ENCODE measurements around the gene SLC6A9.

Gene SLC6A9

DNA sequence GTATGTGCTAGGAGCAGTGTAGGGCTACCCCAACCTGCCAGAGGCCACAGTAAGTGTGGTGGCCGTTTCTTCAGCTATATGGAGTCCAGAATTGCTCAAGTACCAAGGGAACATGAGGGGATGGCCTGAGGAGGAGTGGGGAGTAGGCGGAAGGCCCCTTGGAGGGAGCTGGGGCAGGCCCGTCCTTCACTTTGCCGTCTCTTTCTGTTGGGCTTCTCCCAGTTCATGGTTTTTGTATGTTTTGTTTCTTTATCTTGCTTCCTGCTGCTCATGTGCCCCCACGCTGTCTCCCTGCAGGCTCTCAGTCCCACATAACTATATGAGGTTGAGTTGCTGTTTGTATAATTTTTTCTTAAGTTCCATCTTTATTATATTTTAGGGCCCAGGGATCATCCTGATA lies 67.4 kb downstream of the SLC6A9 start:
- DNase-seq = no peak

DNA sequence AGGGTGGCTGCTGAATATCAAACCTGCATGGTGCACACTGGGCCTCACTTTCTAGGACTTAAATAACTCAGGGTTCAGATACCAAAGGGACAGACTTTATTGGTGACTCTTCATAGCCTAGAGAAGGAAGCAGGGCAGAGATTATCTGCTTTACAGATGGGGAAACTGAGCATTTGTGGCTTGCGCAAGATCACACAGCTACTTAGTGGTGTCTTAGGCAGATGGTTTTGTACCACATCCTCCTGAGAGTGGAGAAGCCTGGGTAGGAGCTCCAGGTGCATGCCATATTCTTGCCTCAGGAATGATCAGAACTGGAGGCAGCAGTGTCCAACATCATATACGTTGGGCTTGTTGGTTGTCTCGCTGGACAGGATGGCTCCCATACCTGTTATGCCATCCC lies 68.3 kb downstream of the SLC6A9 start:
- DNase-seq = no peak

DNA sequence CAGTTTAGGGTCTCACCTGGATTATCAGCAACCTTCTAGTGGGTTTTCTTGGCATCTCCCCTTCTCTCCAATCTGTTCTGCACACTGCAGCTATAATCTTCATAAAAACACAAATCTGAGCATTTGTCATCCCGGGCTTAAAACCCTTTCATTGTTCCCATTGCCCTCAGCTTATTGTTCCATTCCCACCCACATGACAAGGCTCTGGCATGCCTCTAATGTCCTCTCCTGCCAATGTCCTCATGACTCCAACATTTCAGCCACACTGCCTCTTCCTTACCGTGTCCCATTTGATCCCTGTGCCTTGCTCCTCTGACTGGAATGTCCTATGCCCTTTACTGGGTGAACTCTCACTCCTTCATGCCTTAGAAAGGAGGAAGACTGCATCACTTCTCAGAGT lies 68.9 kb downstream of the SLC6A9 start:
- DNase-seq = no peak

DNA sequence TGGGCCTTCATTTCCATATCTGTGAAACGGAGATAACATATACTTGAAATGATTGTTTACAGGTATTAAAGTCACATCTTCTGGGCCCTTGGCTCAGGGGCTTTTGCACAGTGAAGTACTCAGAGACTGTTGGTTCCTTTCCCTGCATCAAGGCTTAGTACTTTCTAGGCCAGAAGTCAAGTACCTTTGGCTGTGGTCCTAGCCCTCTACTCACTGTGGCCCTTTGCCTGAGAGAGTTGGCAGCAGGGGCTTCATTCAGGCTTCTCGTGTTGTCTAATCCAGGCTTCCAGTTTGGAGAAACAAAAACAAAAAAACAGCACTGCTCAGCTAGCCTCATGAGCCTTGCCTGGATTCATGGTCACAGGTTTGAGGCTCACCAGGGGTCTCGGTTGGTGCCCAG lies 69.6 kb downstream of the SLC6A9 start:
- DNase-seq = no peak

DNA sequence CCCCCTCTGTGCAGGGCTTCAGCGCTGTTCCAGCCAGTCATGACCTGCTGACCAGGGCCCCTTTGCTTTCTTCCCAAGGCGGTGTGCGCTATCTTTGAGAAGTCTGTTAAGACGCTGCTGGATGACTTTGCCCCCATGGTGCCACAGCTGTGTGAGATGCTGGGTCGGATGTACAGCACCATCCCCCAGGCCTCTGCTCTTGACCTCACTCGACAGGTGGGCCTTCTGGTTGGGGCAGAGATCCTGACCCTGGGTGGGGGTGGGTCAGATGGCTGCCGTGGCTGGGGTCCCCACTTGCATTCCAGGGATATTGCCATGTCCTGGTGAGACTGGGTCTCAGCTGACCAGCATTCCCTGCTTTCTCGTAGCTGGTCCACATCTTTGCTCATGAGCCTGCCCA lies 70.5 kb downstream of the SLC6A9 start:
- no peak for DNase-seq

DNA sequence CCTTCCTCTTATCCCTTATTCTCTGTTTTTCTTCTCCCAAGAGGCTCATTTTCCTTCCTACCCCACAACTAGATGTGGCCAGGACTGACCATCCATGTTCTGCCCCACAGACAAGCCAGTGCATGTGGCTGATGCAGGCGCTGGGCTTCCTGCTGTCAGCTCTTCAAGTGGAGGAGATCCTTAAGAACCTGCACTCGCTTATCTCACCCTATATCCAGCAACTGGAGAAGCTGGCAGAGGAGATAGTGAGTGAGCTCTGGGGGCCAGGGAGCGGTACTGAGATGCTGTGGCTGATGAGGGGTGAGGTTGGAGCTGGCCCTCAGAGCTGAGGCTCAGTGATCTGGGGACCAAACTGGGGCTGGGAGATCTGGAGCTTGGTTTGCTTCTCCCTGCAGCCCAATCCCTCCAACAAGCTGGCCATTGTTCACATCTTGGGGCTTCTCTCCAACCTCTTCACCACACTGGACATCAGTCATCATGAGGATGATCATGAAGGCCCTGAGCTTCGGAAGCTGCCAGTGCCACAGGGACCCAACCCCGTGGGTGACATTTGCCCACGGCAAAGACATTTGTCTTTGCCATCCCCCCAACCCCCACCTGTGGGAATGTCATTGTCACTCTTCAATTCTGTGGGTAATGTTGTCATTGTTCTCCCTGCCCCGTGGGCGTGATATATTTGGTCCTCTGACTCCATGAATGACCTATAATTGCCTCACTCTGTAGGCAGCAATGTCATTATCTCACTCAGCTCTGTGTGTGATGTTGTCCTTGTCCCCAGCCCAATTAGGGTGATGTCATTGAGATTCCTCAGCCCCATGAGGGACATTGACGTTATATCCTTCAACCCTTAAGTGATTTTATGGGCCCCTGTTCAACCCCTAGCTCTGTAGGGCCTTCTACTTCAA lies 72.7 kb downstream of the SLC6A9 start:
- DNase-seq = no peak

DNA sequence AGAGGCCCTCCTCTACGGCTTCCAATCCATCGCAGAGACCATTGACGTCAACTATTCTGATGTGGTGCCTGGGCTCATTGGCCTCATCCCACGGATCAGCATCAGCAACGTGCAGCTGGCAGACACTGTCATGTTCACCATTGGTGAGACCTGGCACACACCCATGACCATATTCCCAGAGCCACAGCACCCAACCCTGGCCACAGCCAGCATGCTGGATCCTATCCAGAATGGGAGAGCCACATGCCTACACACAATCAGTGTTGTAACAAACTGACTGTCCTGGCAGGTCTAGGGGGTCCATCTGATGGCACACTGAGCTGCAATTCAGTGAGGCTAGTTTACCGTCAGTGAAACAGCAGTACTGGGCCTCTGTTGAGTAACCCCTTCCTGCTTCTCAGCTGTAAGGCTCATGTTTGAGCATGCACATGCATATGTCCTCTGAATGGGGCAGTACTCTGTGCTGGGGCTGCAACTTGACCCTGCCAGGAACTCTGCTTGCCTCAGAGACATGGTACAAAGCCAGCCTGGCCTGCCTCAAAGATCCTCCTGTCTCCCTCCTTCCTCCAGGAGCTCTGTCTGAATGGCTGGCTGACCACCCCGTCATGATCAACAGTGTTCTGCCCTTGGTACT lies 73.7 kb downstream of the SLC6A9 start:
- DNase-seq = no peak

DNA sequence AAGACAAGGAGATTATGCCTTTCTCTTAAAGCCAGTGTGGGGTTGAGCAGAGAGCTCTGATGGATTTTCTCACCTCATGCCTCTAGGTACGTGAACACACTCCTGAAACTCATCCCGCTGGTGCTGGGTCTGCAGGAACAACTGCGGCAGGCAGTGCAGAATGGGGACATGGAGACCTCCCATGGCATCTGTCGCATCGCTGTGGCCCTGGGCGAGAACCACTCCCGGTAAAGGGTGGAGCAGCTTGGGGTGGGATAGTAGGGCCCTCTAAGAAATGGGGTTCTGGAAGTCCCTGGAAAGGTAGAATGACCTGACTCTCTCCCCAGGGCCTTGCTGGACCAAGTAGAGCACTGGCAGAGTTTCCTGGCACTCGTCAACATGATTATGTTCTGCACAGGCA lies 75.0 kb downstream of the SLC6A9 start:
- DNase-seq = no peak

DNA sequence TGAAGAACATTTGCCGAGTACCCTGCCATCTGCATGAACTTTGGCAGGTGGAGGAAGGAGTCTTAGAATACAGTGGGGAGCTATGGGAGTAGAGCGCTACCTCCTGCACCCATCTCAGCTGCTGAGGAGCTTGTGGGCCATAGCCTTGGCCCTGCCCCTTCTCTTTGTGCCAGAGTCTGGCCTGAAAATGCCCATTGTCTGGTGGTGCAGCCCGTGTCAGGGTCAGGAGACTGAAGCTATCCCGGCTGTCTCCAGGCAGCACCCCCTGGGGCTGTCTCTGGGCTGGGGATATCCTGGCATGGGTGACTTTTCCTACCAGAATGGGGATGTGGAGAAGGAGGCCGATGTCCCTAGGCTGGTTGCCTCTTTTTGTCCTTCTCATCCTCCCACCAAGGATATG lies 77.2 kb downstream of the SLC6A9 start:
- DNase-seq = no peak

DNA sequence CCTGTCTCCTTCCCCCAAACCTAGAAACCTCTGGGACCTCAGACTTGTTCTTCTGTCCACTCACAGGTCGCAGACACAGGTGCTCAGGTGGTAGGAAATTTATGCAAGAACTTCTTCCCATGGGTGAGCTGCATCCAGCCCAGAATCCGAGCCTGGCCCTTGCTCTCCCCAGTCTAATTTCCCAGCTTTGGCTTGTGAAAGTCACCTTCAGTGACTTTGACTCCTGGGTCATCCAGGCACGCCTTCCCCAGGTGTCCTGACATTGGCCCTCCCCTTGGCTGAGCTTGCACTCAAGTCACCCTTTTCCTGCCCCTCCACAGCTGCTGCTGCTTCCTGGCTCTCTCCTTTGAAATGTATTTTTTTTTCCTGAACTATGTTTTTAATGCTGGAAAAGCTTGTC lies 77.9 kb downstream of the SLC6A9 start:
- no peak for DNase-seq

DNA sequence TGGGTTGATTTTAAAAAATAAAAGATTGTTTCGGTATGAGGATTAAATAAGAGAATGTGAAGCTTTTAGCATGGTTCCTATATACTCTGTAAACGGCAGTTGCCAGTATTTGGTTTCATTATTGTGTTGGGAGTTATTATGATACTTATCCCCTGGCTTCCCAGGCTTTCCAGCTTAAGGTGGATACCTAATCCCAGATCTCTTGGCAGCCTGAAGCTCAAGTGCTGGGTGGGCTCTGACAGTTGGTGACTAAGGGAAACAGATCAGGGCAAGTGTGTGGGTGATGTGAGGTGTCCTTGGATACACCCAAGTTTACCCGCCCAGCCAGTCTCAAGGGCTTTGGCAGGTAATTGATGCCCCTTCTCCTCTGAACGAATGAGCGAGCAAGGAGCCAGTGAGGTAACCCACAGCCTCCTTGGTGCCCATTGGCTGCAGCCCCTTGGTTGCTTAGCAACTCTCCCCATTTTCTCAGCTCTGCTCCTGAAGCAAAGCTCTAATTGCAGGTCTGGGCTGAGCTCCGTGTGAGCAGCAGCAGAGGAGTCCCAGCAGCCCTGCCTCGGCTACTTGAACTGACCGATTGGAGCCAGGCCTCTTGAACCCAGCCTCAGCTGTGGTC lies 78.4 kb downstream of the SLC6A9 start:
- DNase-seq = no peak

DNA sequence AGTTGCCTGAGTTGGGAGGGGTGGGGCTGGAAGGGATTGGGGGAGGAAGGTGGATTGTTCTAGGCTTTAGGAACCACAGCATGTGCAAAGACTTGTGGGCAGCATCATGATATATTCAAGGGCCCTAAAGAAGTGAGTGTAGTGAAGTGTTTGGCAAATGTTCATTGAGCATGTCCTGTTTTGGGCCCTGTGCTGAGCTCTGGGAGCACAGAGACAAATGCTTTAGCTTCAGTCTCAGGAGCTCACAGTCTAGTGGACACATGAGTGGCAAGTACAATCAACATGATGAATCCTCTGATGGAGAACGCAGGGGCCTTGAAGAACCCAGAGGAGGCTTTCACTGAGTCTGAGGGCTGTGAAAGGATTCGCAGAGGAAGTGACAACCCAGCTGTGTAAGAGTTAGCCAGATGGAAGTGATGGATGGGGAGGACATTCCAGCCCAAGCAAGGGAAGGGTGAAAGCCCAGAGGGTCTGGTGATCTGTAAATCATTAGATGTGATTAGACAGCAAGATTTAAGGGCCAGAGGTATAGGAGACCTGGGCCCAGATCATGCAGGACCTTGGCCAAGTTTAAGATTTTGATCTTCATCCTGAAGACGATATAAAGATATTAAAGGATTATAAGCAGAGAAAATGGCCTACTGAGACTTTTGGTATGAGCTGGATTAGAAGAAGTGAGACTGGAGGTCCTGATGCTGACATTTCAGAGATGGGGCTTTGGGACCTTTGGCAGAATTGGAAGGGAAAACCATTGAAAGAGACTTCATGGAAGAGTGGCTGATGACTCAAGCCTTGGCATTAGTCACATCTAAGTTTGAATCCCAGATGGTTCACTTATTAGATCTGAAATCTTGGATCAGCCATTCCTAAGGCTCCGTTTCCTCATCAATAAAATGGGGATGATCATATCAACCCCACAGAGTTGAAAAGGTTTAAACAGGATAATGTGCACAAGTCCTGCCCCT lies 80.0 kb downstream of the SLC6A9 start:
- no peak for DNase-seq

DNA sequence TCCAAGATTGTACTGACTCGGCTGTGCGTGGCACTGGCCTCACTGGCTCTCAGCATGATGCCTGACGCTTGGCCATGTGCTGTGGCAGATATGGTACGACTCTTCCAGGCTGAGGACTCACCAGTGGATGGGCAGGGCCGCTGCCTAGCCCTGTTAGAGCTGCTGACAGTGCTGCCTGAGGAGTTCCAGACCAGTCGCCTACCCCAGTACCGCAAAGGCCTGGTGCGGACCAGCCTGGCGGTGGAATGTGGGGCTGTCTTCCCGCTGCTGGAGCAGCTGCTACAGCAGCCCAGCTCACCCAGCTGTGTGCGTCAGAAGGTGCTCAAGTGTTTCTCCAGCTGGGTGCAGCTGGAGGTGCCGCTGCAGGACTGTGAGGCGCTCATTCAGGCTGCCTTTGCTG lies 81.6 kb downstream of the SLC6A9 start:
- DNase-seq = no peak

DNA sequence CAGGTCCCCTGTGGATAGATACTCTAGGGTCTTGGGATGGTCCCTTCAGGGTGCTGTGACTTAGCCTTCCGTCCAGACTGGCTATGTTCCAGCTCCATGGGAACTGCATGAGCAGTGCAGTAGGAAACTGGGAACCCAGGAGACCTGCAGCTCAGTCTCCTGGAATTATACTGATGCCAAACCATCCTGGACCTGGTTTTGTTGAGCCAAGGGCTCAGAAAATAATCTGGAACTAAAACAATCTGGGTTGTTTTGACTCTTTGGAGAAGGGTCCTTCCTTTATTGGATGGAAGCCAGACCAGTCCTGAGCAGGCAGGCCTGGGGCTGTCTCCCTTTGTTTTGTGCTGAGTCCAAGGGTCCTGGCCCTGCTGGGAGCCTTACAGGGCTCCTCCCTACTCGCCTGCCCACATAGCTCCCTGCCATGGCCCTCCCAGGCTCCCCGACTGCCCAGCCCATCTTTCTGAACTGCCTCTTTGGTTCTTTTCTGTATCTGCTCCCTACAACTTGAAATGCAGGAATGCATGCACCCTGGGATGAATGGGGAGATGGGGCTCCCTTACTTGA lies 83.3 kb downstream of the SLC6A9 start:
- DNase-seq = no peak

DNA sequence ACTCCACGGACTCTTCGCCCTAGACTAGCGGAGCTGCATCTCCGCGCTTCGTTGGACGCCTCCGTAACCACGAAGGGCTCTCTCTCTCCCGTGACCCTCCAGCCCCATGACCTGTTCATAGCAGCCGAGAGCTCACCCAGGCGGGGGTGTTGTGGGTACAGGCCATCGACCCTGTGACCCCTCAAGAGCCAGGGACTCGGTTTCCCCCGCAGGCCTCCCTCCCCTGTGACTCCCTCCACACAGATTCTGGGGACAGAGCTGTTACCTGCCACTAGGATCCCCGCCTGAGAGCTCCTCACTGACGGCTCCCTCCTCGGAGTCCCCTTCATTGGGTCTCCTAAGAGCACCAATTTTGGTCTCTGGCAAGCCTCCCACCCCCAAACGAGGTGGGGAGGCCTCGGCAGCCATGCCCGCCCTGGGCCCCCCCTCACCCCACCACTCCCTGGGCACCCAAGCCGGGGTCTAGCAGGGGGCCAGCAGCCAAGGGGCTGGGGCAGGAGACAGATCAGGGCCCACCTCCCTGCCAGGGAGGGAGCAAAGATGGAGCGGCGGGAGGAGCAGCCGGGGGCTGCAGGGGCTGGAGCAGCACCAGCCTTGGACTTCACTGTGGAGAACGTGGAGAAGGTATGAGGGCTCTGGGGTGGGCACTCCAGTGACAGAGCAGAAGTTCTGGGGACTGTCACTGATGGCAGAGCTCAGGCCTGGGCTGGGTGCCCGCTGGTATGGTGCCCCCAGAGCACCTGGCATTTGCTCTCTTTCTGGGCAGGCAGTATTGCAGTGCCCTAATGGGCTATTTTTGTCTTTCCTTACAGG lies 84.0 kb downstream of the SLC6A9 start:
- no peak for DNase-seq

Measured in activated CD4-positive, CD25-positive, alpha-beta regulatory T cell (primary cell).